ENCODE results near the gene PRTN3.

The PRTN3 gene

GRCh38 chr19:803686-804418 is 36.9 kb upstream of the PRTN3 start:
- DNase-seq = no peak

GRCh38 chr19:804419-805165 is 36.2 kb upstream of the PRTN3 start:
- no peak for DNase-seq

GRCh38 chr19:805166-805551 is 35.6 kb upstream of the PRTN3 start:
- no peak for DNase-seq

- no peak for DNase-seq
These were observed 34.9 kb upstream of the PRTN3 start for GRCh38 chr19:805600-806550.

DNA sequence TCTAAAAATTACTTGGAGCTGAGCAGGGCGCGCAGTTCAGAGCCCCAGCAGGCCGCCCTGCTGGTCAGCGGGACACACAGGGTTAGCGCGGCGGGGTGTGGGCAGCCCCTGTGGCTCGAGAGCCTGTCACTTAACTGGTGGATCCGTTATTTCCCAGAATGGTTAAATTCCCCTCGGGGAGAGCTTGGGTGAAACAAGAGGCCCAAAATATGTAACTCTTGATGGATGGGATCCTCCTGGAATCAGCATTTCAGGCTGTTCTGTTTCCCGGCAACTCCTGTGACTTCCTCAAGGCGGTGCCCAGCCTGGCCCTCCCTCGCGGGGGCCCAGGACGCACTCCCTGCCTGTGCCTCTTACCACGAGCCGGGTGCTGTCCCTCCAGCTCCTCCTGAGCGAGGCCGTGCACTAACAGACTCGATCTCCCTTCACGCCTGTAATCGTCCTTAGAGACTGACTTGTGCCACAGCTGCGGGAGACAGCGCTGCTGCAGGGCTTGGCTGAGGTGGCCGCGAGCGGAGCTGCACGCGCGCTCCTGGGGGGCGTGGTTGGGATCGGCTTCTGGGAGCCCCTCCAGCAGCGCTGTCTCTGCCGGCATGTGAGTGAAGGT is 33.9 kb upstream of the PRTN3 start:
- DNase-seq = no peak

- DNase-seq = no peak
These were observed 33.0 kb upstream of the PRTN3 start for GRCh38 chr19:807627-808422.

GRCh38 chr19:808423-808775 is 32.4 kb upstream of the PRTN3 start:
- no peak for DNase-seq

DNA sequence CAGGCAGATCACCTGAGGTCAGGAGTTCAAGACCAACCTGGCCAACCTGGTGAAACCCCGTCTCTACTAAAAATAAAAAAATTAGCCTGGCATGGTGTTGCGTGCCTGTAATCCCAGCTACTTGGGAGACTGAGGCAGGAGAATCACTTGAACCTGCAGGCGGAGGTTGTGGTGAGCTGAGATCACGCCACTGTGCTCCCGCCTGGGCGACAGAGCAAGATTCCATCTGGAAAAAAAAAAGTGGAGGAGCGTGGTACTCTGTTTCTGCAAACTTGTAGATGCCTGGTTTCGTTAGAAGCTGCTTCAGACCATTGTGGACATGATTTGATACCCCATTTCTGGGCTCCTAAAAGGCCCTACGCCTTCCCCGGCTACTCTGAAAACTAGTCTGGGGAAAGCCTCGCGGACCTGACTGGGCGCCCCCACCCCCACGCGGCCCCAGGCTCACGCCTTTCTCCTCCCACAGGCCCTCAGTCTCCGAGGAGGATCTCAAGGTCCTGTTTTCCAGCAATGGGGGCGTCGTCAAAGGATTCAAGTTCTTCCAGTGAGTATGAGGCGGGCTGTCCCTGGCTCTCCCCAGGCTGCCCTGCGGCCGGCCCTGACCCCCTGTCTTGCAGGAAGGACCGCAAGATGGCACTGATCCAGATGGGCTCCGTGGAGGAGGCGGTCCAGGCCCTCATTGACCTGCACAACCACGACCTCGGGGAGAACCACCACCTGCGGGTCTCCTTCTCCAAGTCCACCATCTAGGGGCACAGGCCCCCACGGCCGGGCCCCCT is 30.5 kb upstream of the PRTN3 start:
- no peak for DNase-seq

GRCh38 chr19:810883-811489 is 29.8 kb upstream of the PRTN3 start:
- DNase-seq = no peak

DNA sequence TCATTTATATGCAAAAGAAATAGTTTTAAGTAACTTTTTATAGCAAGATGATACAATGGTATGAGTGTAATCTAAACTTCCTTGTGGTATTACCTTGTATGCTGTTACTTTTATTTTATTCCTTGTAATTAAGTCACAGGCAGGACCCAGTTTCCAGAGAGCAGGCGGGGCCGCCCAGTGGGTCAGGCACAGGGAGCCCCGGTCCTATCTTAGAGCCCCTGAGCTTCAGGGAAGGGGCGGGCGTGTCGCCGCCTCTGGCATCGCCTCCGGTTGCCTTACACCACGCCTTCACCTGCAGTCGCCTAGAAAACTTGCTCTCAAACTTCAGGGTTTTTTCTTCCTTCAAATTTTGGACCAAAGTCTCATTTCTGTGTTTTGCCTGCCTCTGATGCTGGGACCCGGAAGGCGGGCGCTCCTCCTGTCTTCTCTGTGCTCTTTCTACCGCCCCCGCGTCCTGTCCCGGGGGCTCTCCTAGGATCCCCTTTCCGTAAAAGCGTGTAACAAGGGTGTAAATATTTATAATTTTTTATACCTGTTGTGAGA is 29.2 kb upstream of the PRTN3 start:
- DNase-seq = no peak

GRCh38 chr19:812049-812746 is 28.6 kb upstream of the PRTN3 start:
- no peak for DNase-seq

DNA sequence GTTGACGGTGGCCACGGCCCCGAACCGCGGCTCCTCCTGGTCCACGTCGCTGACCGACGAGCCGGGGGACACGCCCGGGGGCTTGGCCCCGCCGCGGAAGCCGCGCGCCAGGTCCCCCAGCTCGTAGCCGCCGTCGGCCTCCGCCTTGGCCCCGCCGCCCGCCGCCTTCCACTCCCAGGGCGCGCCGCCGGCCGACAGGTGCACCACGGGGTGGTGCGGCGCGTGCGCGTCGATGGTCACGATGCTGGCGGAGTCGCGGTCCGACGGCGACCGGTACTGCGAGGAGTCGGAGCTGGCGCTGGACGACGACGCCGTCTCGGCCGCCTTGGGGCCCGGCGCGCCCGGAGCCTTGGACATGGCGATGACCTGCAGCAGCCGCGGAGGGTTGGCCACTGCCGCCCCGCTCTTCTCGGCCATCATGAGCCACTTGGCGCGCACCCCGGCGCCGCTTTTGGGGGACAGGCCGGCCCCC is 28.0 kb upstream of the PRTN3 start:
- DNase-seq = no peak

DNA sequence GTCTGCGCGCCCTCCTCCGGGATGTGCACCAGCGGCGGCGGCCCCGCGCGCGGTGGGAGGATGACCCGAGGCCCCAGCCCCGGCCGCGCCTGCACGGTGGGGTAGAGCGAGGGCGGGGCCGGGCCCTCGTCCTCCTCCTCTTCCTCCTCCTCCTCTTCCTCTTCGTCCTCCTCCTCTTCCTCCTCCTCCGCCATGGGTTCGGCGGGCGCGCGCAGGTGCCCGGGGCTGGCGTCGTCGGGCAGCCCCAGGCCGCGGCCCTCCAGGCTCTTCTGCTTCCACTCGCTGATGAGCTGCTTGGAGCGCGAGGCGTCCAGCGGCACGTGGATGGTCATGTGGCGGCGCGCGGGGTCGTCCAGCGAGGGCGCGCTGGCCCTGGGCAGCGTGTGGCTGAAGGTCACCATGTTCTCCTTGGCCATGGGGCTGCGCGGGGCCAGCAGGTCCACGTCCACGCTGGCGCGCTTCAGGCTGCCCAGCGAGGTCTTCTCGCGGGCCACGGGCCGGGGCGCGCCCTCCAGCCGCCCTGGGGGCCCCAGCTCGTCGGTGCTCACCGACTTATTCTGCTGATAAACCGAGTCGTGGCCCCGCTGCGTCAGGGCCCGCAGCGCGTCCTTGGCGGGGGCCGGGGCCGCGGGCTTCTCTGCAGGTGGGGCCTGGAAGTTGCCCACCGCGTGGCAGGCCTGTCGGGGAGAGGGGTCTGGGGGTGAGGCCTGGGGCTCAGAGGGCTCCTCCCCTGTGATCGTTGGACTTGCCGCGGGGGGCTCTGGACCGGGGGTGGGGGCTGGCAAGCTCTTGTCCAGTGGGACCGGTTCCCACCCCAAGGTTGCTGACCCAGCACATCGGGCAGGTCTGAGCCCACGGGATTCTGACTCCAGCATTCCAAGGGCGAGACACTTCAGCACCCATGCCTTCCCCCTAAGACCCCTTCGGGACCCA is 27.3 kb upstream of the PRTN3 start:
- no peak for DNase-seq

- DNase-seq = no peak
These were observed 26.4 kb upstream of the PRTN3 start for GRCh38 chr19:814152-815078.

DNA sequence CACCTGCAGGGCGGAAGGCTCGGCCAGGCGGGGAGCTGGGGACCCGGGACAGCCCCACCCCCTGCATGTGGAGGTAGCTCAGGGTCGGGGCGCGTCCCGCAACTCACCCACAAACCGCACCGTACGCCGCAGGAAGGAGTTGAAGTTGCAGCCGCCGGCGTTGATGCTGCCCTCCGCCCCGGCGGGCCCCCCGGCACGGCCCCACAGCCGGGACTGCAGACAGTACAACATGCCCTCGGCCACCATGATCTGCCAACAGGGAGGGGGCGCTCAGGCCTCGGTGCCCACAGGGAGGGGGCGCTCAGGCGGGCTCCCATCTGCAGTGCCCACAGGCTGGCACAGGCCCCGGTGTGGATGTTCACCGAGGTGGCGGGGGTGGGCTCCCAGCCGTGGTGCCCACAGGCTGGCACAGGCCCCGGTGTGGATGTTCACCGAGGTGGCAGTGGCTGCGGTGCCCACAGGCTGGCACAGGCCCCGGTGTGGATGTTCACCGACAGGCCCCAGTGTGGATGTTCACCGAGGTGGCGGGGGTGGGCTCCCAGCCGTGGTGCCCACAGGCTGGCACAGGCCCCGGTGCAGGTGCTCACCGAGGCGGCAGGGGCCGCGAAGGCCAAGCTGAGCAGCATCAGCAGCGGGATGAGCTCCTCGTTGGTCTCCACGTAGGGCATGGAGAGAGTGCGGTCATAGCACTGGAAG is 25.6 kb upstream of the PRTN3 start:
- DNase-seq = no peak

- no peak for DNase-seq
These were observed 24.9 kb upstream of the PRTN3 start for GRCh38 chr19:815775-816499.

Data from NCI-H1436 (cell line).